GM12892 (cell line): ENCODE measurements around the gene OR2T27. TPM values are rescaled to one million over a fixed set of nuclear protein-coding genes. Genes with fewer than 3 reads are reported as not detected.
"Not testable (repeated sequence)": the region's sequence is repeated elsewhere in the genome, so short reads cannot be mapped to it uniquely, and the experiment has no call there.

Experiments
- DNase-seq: peaks from one replicate; pipeline ENCODE4 v3.0.0; 2011; ENCODE audit not compliant: insufficient read length
- FAIRE-seq: peaks from 2 replicates; lab custom pipeline; 2011; peaks lifted over from hg19 to GRCh38; lab: Jason Lieb, UNC
- POLR2A ChIP-seq: IDR thresholded peaks from 2 replicates; pipeline ENCODE4 v1.6.1; 2011; ENCODE audit warnings: low read depth, low read length, control low read depth
- POLR2AphosphoS5 ChIP-seq: IDR thresholded peaks from 2 replicates; pipeline ENCODE4 v1.6.1; 2011; ENCODE audit warnings: low read depth, low read length, control low read depth
- TAF1 ChIP-seq: IDR thresholded peaks from 2 replicates; pipeline ENCODE4 v1.6.1; 2011; ENCODE audit warnings: low read depth, mild to moderate bottlenecking, control low read depth, low read length, borderline replicate concordance
- polyA plus RNA-seq: library from polyadenylated mRNA; unstranded; fragments of >200 nt; gene quantifications from one replicate; pipeline ENCODE4 v1.2.1, GENCODE V29; 2012; ENCODE audit warnings: missing spikeins, inconsistent platforms; ENCODE audit not compliant: missing spikeins

OR2T27 gene
- polyA plus RNA-seq, result not detected

DNA sequence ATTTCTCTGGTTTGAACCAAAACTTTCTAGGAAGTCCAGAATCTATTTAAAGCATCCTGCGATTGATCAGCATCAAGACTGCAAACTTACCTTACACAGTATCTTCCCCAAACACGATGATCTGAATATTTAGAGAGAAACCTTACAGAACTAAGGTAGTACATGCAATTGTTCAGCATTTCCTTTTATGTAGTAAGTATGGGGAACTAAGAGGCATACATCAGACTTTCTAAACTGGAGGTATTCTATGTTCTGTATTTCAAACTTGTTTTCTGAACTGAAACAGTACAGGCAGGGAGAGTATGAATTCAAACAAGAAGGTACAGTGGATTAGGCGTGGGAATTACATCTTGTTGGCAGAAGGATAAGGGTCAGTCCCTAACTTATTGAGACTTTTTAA lies at the start of gene OR2T27:
TSS of gene OR2T27 (minus strand) at position 175 of the 400 bp plus-strand sequence. CDS start 4,644 bp downstream, outside the sequence.
- not testable (repeated sequence) for DNase-seq
- peak; percentile 94 for FAIRE-seq

DNA sequence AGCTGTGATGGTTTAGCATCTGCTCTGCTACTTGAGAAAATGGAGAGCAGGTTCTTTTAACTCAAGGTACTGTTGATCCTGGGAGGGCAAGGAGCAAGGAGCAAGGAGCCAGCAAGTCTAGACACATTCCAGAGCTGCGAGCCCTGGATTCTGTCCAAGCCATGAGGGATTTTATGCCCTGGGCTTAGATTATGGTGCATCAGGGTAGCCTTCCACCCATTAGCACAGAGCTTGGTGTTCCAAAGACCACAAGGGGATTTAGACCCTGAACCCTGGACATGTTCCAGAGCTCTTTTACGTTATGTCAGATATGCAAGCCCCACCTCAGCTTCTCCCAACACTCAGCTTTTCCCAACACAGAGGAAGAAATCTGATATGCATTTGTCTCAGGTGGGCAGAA lies 49.3 kb upstream of the OR2T27 start:
- FAIRE-seq, result no peak
- no peak for DNase-seq
- TF ChIP-seq TAF1 (no peak), POLR2AphosphoS5 (no peak), POLR2A (no peak)

GRCh38 chr1:248703674-248704073 lies 48.3 kb upstream of the OR2T27 start:
- TF ChIP-seq POLR2AphosphoS5 (no peak), TAF1 (no peak)
- no peak for DNase-seq

DNA sequence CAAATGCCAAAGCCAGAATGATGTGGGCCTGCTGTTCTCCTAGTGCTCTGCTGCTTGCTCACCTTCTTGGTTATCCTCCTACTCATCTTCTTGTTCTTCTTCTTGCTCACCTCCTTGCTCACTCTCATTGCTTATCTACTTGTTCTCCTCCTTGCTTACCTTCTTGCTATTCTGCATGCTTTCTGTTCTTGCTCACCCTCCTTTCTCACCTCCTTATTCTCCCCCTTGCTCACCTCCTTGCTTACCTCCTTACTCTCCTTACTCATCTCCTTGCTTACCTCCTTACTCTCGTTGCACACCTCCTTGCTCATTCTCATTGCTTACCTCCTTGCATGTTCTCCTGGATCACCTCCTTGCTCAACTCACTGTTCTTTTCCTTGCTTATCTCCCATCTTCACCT lies 47.4 kb upstream of the OR2T27 start, which contains the start of gene OR14I1:
TSS of gene OR14I1 (minus strand) at position 53 of the 400 bp plus-strand sequence.
- TF ChIP-seq TAF1 (no peak), POLR2A (no peak)
- DNase-seq (no peak), FAIRE-seq (no peak)

More at GRCh38 chr1:248703674-248704073, 48.3 kb upstream of the OR2T27 start:
- FAIRE-seq, result no peak

- no peak for DNase-seq
- FAIRE-seq, result no peak
- TF ChIP-seq POLR2AphosphoS5, result no peak
- TF ChIP-seq TAF1, result no peak
- no peak for TF ChIP-seq POLR2A
Measured at GRCh38 chr1:248699099-248699498, 43.8 kb upstream of the OR2T27 start.

GRCh38 chr1:248697907-248698306 lies 42.6 kb upstream of the OR2T27 start:
- FAIRE-seq (no peak), DNase-seq (no peak)
- TF ChIP-seq POLR2AphosphoS5 (no peak), TAF1 (no peak)

DNA sequence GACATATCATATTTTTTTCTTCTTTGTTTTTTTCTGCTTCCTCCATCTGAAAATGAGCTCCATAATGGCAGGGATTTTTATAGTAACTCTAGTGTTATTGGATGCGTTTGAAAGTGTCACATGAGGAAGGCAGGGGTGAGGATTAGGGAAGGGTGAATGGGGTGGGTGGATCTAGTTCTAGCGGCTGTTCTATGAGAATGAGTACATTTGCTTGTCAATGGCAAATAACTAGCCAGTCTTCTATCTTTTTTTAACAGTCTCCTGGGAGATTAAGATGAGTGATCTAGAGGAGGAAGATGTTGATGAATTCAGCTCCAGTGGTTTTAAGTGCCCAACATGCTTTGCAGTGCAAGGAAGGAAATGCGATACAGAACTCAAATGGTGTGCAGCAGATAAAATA lies 41.4 kb upstream of the OR2T27 start:
- FAIRE-seq (no peak), DNase-seq (no peak)
- no peak for TF ChIP-seq TAF1
- TF ChIP-seq POLR2A, result no peak
- no peak for TF ChIP-seq POLR2AphosphoS5

DNA sequence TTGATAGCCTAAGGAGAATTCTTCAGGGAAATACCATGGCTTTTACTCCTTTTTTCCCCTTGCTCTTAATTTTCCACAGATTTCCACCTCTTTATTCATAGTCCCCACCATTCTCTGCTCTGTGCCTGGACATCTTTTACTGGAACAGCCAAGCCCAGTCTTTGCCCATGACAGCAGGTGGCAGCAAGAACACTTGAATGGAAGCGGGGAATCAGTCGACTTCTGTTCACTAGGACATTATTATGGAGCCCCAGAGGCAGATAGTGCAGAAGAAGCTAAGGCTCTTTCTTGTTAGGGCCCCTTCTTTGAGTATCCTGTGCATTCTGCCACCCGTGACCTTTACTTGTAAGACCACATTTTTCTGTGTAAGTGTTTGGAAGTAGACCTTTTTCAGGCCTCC lies 40.9 kb upstream of the OR2T27 start:
- DNase-seq (no peak), FAIRE-seq (peak; percentile 36)
- TF ChIP-seq TAF1 (no peak), POLR2A (no peak), POLR2AphosphoS5 (no peak)

DNA sequence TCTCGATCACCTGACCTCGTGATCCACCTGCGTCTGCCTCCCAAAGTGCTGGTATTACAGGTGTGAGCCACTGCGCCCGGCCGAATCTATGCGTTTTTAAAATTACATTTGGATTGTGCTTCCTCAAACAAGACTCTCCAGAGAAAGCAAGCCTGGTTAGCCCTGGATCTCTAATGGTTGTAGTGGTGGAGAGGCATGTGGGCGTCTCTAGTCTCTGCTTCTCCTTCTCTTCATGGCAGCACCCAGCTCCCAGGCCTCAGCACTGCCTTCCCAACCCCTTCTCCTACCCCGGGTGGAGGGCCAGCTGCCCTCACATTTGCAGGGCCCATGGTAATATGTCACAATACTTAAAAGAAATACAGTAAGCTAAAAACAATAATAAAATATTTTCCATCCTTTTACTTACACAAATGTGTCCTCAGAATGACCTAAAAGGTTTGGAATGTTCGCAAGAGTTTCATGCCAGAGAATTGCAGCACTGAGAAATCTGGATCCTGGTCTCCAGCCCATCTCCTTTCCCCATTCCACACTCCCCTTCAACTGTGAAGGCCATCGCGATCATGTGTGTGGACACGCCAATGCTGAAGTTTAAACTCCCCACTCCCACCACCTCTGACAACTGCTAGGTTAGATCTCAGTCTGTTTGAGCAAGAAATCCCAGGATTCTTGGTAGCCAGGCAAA lies 40.3 kb upstream of the OR2T27 start:
- DNase-seq (no peak), FAIRE-seq (no peak)
- TF ChIP-seq POLR2A, result no peak
- no peak for TF ChIP-seq TAF1
- TF ChIP-seq POLR2AphosphoS5, result no peak

DNA sequence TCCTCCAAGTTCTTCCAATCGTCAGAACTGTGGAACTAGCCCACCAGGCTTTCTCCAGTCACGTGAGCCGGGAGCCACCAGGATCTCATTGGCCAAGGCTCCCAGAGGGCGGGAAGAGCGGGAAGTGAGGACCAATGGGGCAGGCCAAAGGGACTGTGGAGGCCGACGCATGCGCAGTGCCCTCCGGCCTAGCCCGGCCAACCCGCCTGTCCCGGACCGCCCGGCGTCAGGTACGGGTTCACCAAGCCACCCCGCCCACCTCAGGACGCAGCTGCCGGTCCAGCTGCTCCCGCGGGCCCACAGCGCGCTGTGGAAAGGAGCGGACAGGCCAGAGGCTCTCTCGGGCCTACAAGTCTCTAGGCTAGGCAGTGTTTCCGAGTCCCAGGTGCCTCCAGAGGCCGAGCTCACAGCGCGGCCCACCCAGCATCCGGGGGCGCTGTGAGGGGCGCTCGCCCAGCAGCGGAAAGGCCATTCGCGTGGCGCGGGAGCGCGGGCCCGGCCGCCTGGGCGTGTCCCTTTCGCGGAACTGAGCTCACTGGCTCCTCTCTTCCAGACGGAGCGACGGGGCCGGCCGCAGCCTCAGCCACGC lies 36.3 kb upstream of the OR2T27 start:
- no peak for TF ChIP-seq POLR2A
- no peak for TF ChIP-seq TAF1
- no peak for TF ChIP-seq POLR2AphosphoS5
- DNase-seq, result no peak
- FAIRE-seq, result no peak

DNA sequence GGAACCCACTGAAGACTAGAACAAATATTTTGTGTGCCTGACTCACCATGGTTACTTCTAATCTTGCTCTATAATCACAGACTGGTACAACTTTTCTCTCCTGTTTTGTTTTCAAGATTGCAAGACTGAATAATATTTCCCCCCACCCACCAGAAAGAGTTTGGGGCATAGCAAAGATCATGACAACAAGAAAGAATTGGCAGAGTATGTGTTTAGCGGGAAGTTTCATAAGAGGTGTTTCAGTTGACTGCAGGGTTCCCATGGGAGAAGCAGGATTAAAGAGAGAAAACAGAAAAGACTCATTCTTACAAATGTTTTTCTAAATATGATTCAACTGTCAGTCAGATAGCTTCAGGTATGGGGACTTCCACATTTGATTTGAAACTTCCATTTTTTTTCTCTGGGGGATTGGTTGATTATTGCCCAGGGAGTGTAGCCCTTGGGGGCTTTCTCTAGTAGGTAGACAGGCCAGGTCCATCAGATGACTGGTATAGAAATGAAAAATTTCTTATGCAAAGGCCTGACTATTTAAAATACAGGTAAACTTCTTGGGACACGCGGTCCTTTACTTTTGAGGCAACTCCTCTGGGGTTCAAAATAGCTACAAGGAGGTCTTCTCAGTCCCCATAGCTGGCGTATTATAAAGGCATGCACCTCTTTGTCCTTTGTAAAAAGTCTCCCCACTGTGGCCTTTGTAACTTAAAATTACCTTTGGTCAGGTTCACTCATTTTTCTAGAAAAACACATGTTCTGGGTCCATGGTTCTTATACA lies 33.4 kb upstream of the OR2T27 start:
- TF ChIP-seq POLR2AphosphoS5, result no peak
- no peak for TF ChIP-seq POLR2A
- no peak for TF ChIP-seq TAF1
- peak; percentile 65 for FAIRE-seq
- DNase-seq, result no peak

DNA sequence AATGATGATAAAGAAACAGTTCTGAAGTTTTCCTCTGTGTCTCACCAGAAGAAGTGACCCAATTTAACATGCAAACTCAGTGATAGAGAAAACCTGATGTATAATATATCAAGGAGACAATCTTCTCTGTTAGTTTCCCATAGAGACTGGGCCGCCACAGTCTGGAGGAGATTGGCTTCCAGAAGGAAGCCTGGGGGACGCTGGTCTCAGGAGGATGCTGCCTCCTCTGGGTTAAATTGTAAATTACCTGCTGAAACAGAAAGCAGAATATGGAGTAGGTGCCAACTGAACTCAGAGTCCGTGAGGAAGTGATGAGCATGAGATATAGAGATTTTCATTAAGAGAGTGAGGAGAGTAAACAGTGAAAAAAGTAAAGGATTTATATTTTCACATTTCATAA lies 31.5 kb upstream of the OR2T27 start:
- FAIRE-seq (peak; percentile 67), DNase-seq (peak; percentile 19)
- no peak for TF ChIP-seq POLR2A
- TF ChIP-seq POLR2AphosphoS5, result no peak
- no peak for TF ChIP-seq TAF1
